HG02885 (cell line): Measurements from ENCODE around the gene GBGT1.

ENCODE experiments used
- ATAC-seq: cut with Tn5 transposase; IDR thresholded peaks from one replicate; pipeline ENCODE4 v1.9.1; 2021; ENCODE audit warnings: mild to moderate bottlenecking; ENCODE audit not compliant: unreplicated experiment, poor library complexity

GBGT1 gene

GRCh38 chr9:133166392-133166791 lies 2.7 kb upstream of the GBGT1 start:
- no peak for ATAC-seq

- no peak for ATAC-seq
These were observed 1.7 kb upstream of the GBGT1 start for GRCh38 chr9:133165452-133165730.

GRCh38 chr9:133164191-133164590 lies 477 bp upstream of the GBGT1 start:
- no peak for ATAC-seq

GRCh38 chr9:133162861-133163503 lies 732 bp downstream of the GBGT1 start:
- no peak for ATAC-seq

GRCh38 chr9:133161547-133161950 lies 2.2 kb downstream of the GBGT1 start:
- ATAC-seq: no peak

- no peak for ATAC-seq
These were observed 2.8 kb downstream of the GBGT1 start for GRCh38 chr9:133160742-133161546.

- ATAC-seq: no peak
These were observed 5.0 kb downstream of the GBGT1 start for GRCh38 chr9:133158695-133159094.

GRCh38 chr9:133155156-133155555 lies 8.6 kb downstream of the GBGT1 start:
- ATAC-seq: no peak

GRCh38 chr9:133154097-133154989 lies 9.4 kb downstream of the GBGT1 start:
- no peak for ATAC-seq

- no peak for ATAC-seq
These were observed 10.3 kb downstream of the GBGT1 start for GRCh38 chr9:133153227-133154096.

GRCh38 chr9:133151601-133152525 lies 11.9 kb downstream of the GBGT1 start:
- ATAC-seq: no peak

- no peak for ATAC-seq
These were observed 12.7 kb downstream of the GBGT1 start for GRCh38 chr9:133151041-133151440.

- peak; percentile 65 for ATAC-seq
These were observed 14.3 kb downstream of the GBGT1 start for GRCh38 chr9:133149130-133150015.

GRCh38 chr9:133148199-133149129 lies 15.2 kb downstream of the GBGT1 start:
- ATAC-seq: peak; percentile 17

- no peak for ATAC-seq
These were observed 16.1 kb downstream of the GBGT1 start for GRCh38 chr9:133147412-133148198.

GRCh38 chr9:133146746-133147411 lies 16.8 kb downstream of the GBGT1 start:
- ATAC-seq: no peak
